Measurements from ENCODE around the gene NDUFV3. TPM values are rescaled to one million over a fixed set of nuclear protein-coding genes. Genes with fewer than 3 reads are reported as not detected.
"Not testable (repeated sequence)": the region's sequence is repeated elsewhere in the genome, so short reads cannot be mapped to it uniquely, and the experiment has no call there.

Gene NDUFV3
- total RNA-seq, 4 donors from 2014 or later, result 45.4 to 79.0 (median 51.9) TPM

- ATAC-seq (ENCODE audit: low FRiP score) (no peak), DNase-seq (ENCODE audit: low spot score) (no peak)
- TF ChIP-seq CTCF (IDR thresholded peaks at IDR 0.05), result no peak
Measured at GRCh38 chr21:42931560-42932235, 38.6 kb downstream of the NDUFV3 start.

GRCh38 chr21:42932378-42933136, 39.4 kb downstream of the NDUFV3 start:
- DNase-seq (ENCODE audit: low spot score); ATAC-seq (ENCODE audit: low FRiP score): not testable (repeated sequence)

- ATAC-seq (ENCODE audit: low FRiP score); DNase-seq (ENCODE audit: low spot score): not testable (repeated sequence)
Measured at GRCh38 chr21:42933137-42933970, 40.2 kb downstream of the NDUFV3 start.

GRCh38 chr21:42933973-42934372, 40.9 kb downstream of the NDUFV3 start:
- ATAC-seq (ENCODE audit: low FRiP score); DNase-seq (ENCODE audit: low spot score): not testable (repeated sequence)

GRCh38 chr21:42936360-42936759, 43.3 kb downstream of the NDUFV3 start:
- ATAC-seq (ENCODE audit: low FRiP score); DNase-seq (ENCODE audit: low spot score): not testable (repeated sequence)

GRCh38 chr21:42937034-42937940, 44.2 kb downstream of the NDUFV3 start:
- DNase-seq (ENCODE audit: low spot score); ATAC-seq (ENCODE audit: low FRiP score): not testable (repeated sequence)

GRCh38 chr21:42937960-42938605, 45.0 kb downstream of the NDUFV3 start:
- ATAC-seq (ENCODE audit: low FRiP score) (no peak), DNase-seq (ENCODE audit: low spot score) (no peak)
- TF ChIP-seq CTCF (IDR thresholded peaks at IDR 0.05), result no peak

GRCh38 chr21:42938606-42938995, 45.5 kb downstream of the NDUFV3 start:
- not testable (repeated sequence) for ATAC-seq (ENCODE audit: low FRiP score); DNase-seq (ENCODE audit: low spot score)

- ATAC-seq (ENCODE audit: low FRiP score), result peak; percentile 97
- TF ChIP-seq CTCF (IDR thresholded peaks at IDR 0.05), result no peak
- peak; percentile 39 for DNase-seq (ENCODE audit: low spot score)
Measured at GRCh38 chr21:42939582-42940413, 46.7 kb downstream of the NDUFV3 start.

Data from omental fat pad (tissue), 4 donors.